Smooth muscle cell of trachea (primary cell): Measurements from ENCODE around the gene TSR1. TPM values are rescaled to one million over a fixed set of nuclear protein-coding genes. Genes with fewer than 3 reads are reported as not detected.

Experiments used
- total RNA-seq: library from RNA; depleted of rRNA; stranded (reverse); fragments of >200 nt; gene quantifications from 2 replicates; pipeline ENCODE4 v1.2.1, GENCODE V29; 2014

TSR1 gene
- 46.4 and 67.6 TPM in 2 replicates for total RNA-seq

GRCh38 chr17:2336215-2336851 lies at the start of gene TSR1:
TSS of gene TSR1 (minus strand) at chr17:2336457. CDS start at chr17:2336427, 30 bp downstream.

DNA sequence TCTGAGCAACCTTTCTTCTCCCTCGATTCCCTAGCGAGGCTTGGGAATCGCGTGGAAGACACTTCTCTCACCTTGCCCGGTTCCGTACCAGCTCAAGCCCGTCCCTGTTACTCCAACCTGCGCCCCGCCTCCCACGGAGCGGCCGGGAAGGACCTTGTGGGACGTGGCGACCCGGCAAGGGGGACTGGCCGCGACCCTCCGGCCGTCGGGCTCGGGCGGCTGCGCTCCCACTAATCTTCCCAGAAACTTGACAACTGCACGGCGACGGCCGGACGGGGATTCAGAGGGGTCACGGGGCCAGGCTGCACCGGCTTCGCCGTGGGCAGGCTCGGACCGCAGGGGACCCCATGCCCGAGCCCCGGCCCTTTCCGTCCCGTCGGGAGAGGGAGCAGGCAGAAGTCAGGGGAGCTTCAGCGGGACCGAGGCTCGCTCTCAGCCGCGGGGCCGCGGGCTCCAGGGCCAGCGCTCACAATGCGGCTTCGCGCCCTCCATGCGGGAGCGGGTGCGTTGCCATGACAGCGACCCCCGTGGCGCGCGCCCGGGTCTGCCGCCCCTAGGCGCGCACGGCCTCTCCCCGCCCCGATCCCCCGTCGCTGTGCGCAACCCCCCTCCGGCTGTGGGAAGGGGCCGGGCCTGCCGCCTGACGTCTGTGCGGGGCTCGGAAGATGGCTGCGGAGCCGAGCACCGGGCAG lies 741 bp upstream of the TSR1 start, which contains the start of gene SGSM2:
SGSM2 (plus strand) TSS at position 650 of the 692 bp plus-strand sequence. CDS start 188 bp downstream, outside the sequence.

GRCh38 chr17:2303204-2304188 lies 32.8 kb downstream of the TSR1 start, which contains the start of the genes SMG6 and SRR:
TSS of gene SMG6 (minus strand) at chr17:2303785. CDS start at chr17:2303720, 65 bp downstream.
TSS of gene SRR (plus strand) at chr17:2303950. CDS start at chr17:2315561, 11,611 bp downstream.

Other genes starting within 250 kb of the TSR1 start
- gene SMG6, start 32.7 kb downstream of the TSR1 start, total RNA-seq: 44.8 and 51.4 TPM in 2 replicates
- 24.4 and 27.6 TPM in 2 replicates for gene SRR, start 32.5 kb downstream of the TSR1 start, total RNA-seq
- gene SGSM2, start 1.0 kb upstream of the TSR1 start, total RNA-seq: 37.2 and 75.4 TPM in 2 replicates
- gene MNT, start 64.6 kb upstream of the TSR1 start, total RNA-seq: 10.8 and 14.9 TPM in 2 replicates
- gene METTL16, start 175.4 kb upstream of the TSR1 start, total RNA-seq: 16.9 and 19.3 TPM in 2 replicates